C1 segment of cervical spinal cord (tissue), 14 donors: ENCODE measurements around the gene ZNF354C.

Experiments used
- DNase-seq, 14 donors: peaks; one replicate each; lab custom pipeline; 2025; lab: John Stamatoyannopoulos, UW

ZNF354C gene

GRCh38 chr5:179127136-179128040 lies 67.2 kb downstream of the ZNF354C start:
- DNase-seq = no peak

GRCh38 chr5:179128041-179128365 lies 67.8 kb downstream of the ZNF354C start:
- DNase-seq = no peak

GRCh38 chr5:179128976-179129375 lies 68.8 kb downstream of the ZNF354C start:
- no peak for DNase-seq

- DNase-seq = no peak
These were observed 69.5 kb downstream of the ZNF354C start for GRCh38 chr5:179129607-179130071.

GRCh38 chr5:179130101-179130681 lies 70.0 kb downstream of the ZNF354C start:
- DNase-seq = no peak

GRCh38 chr5:179131321-179131835 lies 71.2 kb downstream of the ZNF354C start:
- no peak for DNase-seq

- no peak for DNase-seq
These were observed 71.9 kb downstream of the ZNF354C start for GRCh38 chr5:179131886-179132585.

- no peak for DNase-seq
These were observed 72.6 kb downstream of the ZNF354C start for GRCh38 chr5:179132586-179133355.
